HG02571 (cell line): ENCODE results near the gene CUL4A.
"Not testable (repeated sequence)": the region's sequence is repeated elsewhere in the genome, so short reads cannot be mapped to it uniquely, and the experiment has no call there.

ENCODE experiments used
- ATAC-seq: cut with Tn5 transposase; IDR thresholded peaks from one replicate; pipeline ENCODE4 v1.9.1; 2021; ENCODE audit warnings: mild to moderate bottlenecking, moderate library complexity; ENCODE audit not compliant: unreplicated experiment

The CUL4A gene

DNA sequence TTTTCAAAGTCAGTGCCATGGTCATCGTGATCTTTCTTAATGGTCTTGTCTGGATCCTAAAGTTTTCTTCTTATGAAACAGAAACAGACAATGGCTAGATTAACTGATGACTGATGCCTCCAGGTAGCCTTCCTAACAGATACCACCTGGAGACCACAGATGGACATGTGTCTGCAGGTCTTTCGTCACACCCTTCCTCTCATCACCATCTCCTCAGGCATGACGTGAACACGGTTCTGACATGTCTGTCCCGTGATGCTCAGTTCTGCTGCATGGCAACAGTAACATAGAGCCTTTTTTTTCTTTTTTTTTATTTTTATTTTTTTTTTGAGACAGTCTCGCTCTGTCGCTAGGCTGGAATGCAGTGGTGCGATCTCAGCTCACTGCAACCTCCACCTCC is 74.5 kb downstream of the CUL4A start:
- no peak for ATAC-seq

DNA sequence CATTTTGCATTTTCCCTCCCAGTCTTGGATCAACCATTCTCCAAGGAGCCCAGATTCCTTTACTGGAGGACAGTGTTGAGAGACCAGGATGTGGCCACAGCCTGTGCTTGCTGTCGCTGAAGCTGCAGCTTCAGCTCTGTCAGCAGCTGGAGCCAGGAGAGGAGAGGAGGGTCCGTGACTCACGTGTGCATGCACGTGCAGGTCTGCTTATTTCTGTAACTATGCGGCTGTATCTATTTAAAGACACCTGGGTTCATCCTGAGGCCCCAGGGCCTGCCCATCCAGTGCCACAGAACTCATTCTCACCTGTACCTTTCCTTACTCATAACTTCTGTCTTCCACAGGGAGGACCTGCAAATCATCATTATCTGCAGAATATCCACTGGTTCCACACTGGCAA is 79.5 kb downstream of the CUL4A start:
- ATAC-seq, result no peak

DNA sequence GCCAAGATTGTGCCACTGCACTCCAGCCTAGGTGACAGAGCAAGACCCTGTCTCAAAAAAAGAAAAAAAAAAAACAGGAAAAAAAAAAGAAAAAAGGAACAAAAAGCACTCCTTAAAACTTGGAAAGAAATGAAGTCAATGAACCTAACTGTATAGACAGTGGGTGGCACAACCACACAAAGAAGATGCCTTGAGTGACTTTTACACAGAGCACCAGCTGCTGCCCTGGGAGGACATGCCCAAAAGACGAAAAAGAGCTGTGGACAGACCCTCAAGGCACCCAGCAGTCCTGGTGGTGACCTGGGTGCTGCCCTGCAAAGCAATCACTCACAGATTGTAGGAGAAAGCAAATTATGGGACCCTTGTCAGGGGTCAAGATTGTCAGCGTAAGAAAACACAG is 81.7 kb downstream of the CUL4A start:
- no peak for ATAC-seq

DNA sequence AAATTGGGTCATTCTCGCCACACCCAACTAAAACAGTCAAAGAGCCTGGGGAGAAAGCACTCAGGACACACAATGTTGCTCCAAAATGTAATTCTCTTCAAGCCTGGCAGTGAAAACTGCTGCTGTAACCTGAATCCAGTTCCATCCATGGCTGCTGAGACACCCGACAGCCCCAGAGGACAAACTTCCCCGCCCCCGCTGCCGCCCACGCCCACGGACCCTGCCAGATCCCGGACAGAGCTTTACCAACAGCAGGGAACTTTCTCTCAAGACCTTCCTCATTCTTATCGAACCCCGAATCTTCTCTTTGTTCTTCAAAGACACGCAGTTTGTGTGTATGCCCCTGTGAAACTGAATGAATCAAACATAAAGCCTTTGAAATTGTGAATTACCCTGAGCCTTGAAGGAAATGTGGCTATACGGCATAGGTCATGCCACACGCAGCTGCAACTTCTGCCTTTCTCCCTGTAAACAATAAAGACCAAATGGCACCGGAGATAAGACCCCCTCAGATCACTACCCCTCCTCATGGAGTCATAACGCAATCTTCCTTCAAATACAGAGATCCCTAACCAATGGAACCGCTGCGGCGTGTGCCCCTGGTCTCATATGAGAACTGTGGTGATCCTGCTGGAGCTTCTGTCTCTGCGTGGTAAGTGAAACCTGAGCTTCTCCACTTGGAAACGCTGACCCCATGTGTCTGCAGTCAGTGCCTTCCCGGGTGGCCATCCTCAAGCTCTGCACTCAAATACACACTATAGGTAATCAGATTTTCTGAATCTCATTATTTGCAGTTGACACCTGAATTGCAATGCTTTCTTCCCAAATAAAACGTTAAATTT is 82.8 kb downstream of the CUL4A start:
- no peak for ATAC-seq

DNA sequence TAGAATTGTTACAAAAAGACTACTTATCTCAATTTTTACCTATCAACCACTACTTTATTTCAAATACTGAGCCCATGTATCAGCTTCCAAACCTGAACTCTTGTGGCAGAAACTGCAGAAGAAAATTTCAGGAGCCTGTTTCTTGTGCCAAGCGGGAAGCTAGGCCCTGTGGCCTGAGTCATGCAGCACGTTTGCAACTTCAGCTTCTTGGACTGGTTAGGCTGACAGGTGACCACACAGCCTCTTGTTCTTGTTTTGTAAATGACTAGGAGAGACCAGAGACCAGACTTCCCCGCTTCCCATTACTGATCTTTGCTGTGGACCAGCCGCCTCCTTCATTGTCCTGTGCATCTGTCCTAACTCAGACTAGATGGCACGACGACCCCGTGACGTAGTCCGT is 84.3 kb downstream of the CUL4A start:
- ATAC-seq, result no peak

DNA sequence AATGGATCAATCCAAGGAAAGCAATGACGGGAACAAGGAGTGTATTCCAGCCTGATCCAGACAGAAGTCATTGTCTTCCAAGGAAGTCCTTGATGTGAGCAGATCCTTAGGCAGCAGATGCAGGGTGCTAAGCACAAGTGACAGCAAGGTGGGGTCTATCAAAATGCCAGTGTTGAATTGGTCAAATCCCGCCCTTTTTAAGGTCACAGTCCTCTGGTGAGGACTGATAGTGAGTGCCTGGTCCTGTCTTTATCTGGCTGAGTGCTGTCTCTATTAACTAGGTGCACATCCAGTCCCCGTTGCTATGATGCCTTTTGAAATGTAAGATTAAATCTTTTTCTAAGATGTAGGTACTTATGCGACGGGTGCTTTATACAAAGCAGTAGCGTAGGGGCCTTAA is 86.4 kb downstream of the CUL4A start:
- ATAC-seq, result no peak

DNA sequence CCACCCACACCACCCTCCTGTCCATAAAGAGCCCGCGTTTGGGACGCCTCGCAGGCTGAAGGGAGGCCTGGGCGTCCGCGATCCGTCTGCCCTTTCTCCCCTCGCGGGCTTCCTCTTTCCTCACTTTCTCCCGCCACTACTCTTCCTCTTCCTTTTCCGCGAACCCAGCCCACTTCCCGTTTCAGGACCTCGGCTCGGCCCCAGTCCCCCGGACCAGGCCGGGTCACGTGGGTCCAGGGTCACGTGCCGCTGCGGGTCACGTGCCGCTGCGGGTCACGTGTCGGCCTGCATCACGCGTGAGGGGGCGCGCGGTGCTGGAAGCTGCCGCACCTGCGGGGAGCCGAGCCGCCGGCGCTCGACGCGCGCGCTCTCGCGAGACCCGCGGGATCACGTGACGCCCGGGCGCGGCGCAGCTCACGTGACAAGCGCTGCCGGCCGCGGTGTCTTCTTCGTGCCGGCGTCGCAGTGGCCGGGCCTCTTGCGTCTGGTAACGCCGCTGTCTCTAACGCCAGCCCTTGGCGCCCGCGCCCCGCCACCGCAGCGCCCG is 87.5 kb downstream of the CUL4A start, which contains the start of gene LAMP1:
Gene LAMP1, plus strand, starts transcription at position 417 of the 547 bp plus-strand sequence. CDS start 196 bp downstream, outside the sequence.
- ATAC-seq, result peak; percentile 70

DNA sequence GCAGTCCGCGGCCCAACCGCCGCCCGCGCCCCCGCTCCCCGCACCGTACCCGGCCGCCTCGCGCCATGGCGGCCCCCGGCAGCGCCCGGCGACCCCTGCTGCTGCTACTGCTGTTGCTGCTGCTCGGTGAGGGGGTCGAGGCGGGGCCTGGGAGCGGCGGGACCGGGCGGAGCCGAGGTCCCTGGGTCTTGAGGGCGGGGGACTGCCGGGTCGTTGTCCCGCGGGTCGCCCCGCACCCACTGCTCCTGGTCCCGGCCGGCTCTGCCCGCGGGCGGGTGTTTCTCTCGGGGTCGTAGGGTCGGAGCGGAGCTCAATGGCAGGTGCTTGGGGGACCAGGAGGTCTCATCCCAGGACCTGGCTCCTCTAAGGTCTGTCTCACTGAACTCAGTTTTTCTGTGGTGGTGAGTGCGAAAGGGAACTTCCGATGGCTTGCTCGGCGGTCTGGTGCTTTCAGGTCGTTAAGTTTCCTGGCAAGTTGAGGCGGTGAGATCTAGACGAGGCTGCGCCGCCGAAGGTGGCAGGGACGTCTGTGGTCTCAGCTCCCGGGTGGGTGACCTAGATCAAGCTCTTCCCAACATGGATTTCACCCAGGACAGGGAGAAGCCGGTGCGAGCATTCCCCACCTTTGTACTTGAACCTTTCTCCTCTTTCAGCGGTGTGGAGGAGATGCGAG is 88.1 kb downstream of the CUL4A start:
- peak; percentile 31 for ATAC-seq

DNA sequence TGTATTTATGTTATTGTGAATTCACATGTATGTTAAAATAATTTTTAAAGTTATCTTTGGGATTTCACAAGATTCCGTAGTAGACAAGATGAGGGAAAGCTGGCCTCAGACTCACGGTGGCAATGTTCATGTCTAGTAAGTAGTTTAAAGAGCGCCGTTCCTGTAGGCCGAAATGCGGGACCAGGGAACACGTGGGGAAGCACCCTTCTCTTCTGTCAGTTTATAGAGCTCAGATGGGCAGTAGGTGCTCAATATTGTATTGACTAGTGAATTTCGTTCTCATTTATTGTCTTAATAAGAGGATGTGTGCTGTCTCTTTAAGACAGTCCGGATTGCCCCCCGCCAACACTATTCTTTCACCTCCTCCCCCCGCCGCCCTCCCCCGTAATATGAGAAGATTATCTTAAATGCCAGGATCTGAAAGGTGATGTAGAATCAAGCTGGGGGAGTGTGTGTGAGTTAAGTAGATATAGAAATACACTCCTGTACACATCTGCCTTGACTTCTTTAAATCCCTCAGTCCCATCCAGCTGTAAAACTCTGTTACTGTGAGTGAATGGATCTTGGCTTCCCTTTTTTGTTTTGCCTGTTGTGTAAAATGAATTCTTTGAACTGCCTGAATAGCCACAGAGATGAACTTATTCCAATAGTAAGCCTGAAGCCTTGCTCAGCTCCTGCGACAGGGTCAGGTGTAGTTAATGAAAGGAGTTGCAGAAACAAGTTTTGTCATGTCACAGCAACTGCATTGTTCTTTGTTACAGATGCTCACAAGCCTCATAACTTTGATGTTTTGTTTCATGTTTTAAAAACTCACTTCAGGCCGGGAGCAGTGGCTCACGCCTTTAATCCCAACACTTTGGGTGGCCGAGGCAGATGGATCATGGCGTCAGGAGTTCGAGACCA is 88.9 kb downstream of the CUL4A start:
- no peak for ATAC-seq

DNA sequence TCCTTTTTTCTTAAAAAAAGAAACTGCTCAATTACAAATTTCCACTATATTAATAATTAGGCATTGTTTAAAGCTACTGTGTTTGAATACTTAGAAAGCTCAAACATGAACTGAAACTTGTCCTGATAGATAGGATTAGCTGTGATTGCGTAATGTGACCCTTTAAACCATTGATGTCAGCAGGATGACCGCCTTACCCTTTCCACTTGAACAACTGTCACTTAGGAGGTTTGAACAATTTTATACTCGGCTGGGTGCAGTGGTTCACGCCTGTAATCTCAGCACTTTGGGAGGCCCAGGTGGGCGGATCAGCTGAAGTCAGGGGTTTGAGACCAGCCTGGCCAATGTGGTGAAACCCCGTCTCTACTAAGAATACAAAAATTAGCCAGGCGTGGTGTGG is 90.5 kb downstream of the CUL4A start:
- ATAC-seq, result no peak

DNA sequence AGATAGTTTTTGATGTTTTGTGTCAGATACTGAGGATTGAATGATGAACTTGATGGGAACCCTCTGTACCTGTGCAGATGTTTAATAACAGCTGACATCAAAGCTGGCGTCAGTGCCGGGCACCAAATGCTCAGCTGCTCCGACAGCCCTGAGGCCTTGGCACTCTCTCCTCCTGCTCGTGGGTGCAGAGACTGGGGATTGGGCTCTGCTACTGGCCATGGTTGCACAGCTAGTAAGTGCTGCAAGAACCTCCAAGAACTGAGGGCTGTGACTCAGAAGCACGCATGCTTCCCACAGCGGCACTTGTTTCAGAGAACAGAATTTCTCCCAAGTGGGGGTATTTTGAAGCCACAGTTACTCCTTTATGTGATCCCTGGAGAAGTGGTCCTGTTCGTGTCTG is 93.6 kb downstream of the CUL4A start:
- no peak for ATAC-seq

DNA sequence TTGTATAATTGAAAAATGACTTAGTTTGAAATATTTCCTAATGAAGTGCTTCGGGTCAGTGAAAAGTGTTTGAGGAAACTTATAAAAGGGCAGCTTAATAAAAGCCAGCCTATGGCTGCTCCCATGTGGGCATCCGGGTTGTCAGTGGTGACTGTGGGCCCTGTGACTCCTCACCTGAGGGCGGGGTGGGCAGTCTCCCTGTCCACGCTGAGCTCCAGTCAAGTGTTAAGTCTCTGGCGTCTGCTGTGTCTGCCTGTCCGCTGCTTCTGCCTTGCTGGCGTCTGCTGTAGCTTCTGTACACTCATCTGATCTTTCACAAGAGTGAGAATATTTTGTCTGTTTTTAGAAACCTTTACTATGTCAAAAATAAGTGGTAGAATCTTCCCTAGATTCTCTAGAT is 94.7 kb downstream of the CUL4A start:
- no peak for ATAC-seq

DNA sequence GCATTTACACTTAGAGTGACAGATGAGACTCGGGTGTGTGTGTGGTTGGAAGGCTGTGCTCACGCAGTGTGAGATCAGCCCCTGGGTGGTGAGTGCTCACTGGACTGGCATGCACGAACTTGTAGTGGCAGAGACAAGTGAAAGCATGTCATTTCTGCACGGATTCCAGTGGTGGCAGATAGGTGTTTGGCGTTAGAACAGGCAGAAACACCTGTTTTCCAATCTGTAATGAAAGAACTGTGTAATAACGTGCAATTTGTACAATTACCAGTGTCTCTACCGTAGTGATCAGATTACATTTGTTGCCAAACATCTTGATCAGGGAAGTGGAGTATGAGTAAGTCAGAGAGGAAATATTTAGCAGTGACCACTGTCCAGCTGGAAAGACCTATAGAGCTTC is 95.8 kb downstream of the CUL4A start:
- no peak for ATAC-seq

DNA sequence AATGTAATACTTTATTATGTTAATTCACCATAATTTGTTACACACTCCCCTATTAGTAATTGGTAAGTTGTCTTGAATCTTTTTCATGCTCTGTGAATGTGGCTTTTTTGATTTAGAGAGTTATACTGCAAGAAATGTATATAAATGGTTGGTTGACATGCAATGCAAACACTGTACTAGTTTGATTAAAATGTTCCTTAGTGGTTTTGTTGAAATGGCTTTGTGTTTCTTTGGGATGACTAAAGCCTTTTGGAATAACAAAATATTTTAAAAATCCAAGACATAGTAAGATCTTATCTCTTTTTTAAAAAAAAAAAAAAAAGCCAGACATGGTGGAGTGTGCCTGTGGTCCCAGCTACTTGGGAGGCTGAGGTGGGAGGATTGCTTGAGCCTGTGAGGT is 98.1 kb downstream of the CUL4A start:
- no peak for ATAC-seq

DNA sequence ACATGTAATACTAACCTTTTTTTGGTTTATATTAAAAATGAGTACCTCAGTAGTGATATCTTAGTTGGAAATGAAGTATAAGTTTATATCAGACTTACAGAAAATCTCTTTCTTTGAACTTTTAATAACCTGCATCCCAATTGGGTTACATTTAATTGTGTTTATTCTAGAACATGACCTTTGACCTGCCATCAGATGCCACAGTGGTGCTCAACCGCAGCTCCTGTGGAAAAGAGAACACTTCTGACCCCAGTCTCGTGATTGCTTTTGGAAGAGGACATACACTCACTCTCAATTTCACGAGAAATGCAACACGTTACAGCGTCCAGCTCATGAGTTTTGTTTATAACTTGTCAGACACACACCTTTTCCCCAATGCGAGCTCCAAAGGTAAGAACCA is 100.1 kb downstream of the CUL4A start:
- no peak for ATAC-seq

DNA sequence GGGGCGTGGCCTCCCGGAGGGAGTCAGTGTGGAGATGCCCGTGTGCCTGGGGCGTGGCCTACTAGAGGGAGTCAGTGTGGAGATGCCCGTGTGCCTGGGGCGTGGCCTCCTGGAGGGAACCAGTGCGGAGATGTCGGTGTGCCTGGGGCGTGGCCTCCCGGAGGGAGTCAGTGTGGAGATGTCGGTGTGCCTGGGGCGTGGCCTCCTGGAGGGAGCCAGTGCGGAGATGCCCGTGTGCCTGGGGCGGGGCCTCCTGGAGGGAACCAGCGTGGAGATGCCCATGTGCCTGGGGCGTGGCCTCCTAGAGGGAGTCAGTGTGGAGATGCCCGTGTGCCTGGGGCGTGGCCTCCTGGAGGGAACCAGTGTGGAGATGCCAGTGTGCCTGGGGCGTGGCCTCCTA is 104.7 kb downstream of the CUL4A start:
- not testable (repeated sequence) for ATAC-seq

DNA sequence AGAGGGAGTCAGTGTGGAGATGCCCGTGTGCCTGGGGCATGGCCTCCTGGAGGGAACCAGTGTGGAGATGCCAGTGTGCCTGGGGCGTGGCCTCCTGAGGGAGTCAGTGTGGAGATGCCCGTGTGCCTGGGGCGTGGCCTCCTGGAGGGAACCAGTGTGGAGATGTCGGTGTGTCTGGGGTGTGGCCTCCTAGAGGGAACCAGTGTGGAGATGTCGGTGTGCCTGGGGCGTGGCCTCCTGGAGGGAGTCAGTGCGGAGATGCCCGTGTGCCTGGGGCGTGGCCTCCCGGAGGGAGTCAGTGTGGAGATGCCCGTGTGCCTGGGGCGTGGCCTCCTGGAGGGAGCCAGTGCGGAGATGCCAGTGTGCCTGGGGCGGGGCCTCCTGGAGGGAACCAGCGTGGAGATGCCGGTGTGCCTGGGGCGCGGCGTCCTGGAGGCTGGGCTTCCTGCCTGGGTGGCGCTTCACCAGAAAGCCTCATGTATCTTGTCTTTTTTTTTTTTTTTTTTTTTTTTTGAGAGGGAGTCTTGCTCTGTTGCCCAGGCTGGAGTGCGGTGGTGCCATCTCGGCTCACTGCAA is 105.6 kb downstream of the CUL4A start:
- ATAC-seq, result not testable (repeated sequence)

DNA sequence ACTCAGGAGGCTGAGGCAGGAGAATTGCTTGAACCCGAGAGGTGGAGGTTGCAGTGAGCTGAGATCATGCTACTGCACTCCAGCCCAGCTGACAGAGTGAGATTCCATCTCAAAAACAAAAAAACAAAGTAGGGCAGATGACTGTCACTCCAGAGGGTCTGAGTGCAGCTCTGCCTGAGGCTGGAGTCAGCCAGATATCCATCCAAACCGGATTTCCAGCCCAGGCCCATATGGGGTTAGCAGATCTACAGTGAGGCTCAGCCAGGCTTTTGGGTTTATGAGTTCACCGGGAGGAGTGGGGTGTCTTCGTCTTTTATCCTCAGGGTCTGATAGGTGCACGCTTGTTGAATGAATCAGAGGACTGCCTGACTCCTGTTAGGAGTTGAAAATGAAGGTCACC is 106.6 kb downstream of the CUL4A start:
- ATAC-seq, result no peak
